VCaP (cell line): ENCODE data around the gene ERBIN.
"Not testable (repeated sequence)": the region's sequence is repeated elsewhere in the genome, so short reads cannot be mapped to it uniquely, and the experiment has no call there.

Source experiments
- H3K27ac ChIP-seq: fragments of 450-650 bp; 2 replicates; pipeline ENCODE4 v1.5.1; 2017
- CTCF ChIP-seq: fragments of 450-650 bp; conservative IDR thresholded peaks from 2 replicates; pipeline ENCODE4 v1.5.1; 2017; ENCODE audit warnings: mild to moderate bottlenecking, moderate library complexity

Gene ERBIN

GRCh38 chr5:65948115-65948747 is 21.9 kb downstream of the ERBIN start:
- no peak for TF ChIP-seq CTCF
- no peak overlapping the region for H3K27ac ChIP-seq

- H3K27ac ChIP-seq: no peak overlapping the region
- no peak for TF ChIP-seq CTCF
Observed at GRCh38 chr5:65951330-65951729, 25.0 kb downstream of the ERBIN start.

GRCh38 chr5:65952259-65952658 is 25.9 kb downstream of the ERBIN start:
- no peak for TF ChIP-seq CTCF
- no peak overlapping the region for H3K27ac ChIP-seq

- H3K27ac ChIP-seq: no peak overlapping the region
Observed at GRCh38 chr5:65954200-65954599, 27.8 kb downstream of the ERBIN start.

GRCh38 chr5:65955746-65956145 is 29.4 kb downstream of the ERBIN start:
- H3K27ac ChIP-seq: no peak overlapping the region
- no peak for TF ChIP-seq CTCF

More at GRCh38 chr5:65954200-65954599, 27.8 kb downstream of the ERBIN start:
- no peak for TF ChIP-seq CTCF

GRCh38 chr5:65957703-65958102 is 31.3 kb downstream of the ERBIN start:
- not testable (repeated sequence) for H3K27ac ChIP-seq

- H3K27ac ChIP-seq: no peak overlapping the region
- TF ChIP-seq CTCF: no peak
Observed at GRCh38 chr5:65961633-65962032, 35.3 kb downstream of the ERBIN start.

GRCh38 chr5:65967288-65968066 is 41.1 kb downstream of the ERBIN start:
- H3K27ac ChIP-seq: no peak overlapping the region
- TF ChIP-seq CTCF: no peak
